GM18873 (cell line): ENCODE data around the gene BAG5.
"Not testable (repeated sequence)": the region's sequence is repeated elsewhere in the genome, so short reads cannot be mapped to it uniquely, and the experiment has no call there.

Source experiments
- ATAC-seq: cut with Tn5 transposase; IDR thresholded peaks from one replicate; pipeline ENCODE4 v1.9.1; 2021; ENCODE audit warnings: mild to moderate bottlenecking, moderate library complexity, moderate number of reproducible peaks; ENCODE audit not compliant: unreplicated experiment, low FRiP score

Gene BAG5, protein sequence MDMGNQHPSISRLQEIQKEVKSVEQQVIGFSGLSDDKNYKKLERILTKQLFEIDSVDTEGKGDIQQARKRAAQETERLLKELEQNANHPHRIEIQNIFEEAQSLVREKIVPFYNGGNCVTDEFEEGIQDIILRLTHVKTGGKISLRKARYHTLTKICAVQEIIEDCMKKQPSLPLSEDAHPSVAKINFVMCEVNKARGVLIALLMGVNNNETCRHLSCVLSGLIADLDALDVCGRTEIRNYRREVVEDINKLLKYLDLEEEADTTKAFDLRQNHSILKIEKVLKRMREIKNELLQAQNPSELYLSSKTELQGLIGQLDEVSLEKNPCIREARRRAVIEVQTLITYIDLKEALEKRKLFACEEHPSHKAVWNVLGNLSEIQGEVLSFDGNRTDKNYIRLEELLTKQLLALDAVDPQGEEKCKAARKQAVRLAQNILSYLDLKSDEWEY

DNA sequence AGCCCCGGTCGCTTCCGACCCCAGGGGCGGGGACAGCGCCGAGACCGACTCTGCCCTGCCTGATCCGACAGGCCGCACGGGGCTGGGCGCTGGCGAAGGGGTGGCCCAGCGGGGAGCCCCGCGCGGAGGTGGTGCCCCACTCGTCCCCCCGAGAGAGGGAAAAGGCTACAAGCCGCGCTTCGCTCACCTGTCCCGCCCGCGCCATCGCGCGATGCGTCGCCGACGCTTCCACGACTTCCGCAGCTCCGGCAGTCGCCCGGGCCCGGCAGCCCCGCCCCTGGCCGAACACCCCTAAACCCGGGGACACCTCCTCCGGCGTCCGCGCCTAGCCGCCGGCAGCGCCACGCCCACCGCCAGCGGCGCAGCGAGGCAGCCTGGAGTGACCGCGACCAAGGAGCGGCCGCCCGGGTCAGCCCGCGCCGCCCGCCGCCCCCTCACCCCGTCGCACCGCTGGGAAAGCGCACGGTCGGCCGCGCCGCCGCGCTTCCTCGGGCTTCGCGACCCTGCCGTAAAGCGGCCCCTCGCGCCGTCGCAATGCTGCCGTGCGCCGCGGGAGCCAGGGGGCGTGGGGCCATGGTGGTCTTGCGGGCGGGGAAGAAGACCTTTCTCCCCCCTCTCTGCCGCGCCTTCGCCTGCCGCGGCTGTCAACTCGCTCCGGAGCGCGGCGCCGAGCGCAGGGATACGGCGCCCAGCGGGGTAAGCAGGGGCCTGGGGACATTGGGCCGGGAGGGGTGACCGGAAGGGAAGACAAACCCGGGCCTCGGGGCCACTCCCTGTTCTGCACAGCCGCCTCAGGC is at the start of gene BAG5, which contains the start of gene COA8:
TSS of gene BAG5 (minus strand) at position 229 of the 797 bp plus-strand sequence. CDS start 1,493 bp downstream, outside the sequence.
TSS of gene COA8 (plus strand) at position 532 of the 797 bp plus-strand sequence. CDS start at position 574, 42 bp downstream.
- ATAC-seq: peak; percentile 57

DNA sequence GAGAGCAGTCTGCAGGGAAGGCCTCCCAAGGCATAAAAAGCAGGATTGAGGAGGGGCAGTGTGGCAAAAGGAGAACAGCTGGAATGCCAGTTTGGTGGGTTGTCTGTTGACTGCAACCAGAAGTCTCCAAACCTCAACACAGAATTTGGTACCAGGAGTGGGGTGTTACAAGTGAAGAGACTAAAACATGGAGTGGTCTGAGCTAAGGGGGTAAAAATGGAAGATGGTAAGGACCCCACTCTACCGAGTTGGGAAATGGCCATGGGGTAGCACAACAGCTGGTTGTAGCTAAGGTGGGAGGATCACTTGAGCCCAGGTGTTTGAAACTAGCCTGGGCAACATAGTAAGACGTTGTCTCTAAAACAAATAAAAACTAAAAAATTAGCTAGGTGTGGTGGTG is 48.8 kb upstream of the BAG5 start:
- ATAC-seq: no peak

DNA sequence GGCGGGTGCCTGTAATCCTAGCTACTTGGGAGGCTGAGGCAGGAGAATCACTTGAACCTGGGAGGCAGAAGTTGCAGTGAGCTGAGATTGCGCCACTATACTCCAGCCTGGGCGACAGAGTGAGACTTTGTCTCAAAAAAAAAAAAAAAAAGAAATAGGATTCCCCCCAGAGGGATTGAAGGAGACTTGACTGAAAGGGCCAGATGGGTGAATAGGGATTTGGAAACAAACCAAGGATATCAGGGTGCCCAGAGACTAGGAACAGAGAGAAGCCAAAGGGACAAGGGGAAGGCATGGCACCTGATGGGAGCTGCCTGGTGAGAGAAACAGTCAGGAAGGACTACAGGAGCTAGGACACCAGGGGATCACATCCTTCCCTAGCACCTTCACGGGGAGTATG is 46.6 kb upstream of the BAG5 start:
- not testable (repeated sequence) for ATAC-seq

DNA sequence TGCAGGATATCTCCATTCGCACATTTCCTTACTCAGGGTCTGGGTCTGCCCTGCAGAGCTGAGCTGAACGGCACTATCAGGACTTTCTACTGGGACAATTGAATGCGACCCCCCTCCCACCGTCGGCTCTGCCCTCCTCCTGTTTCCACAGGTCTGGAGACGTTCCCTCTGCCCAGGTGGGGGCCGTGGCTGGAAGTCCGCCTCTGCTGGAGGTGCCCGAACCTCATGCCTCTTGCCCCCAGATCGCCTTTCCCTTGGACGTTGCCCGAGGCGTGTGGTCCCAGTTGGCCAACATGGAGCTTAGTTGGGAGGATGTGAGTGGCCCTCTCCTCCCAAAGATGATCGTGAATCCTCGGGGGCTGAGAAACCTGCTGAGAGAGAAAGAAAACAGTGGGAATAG is 45.4 kb upstream of the BAG5 start:
- no peak for ATAC-seq

DNA sequence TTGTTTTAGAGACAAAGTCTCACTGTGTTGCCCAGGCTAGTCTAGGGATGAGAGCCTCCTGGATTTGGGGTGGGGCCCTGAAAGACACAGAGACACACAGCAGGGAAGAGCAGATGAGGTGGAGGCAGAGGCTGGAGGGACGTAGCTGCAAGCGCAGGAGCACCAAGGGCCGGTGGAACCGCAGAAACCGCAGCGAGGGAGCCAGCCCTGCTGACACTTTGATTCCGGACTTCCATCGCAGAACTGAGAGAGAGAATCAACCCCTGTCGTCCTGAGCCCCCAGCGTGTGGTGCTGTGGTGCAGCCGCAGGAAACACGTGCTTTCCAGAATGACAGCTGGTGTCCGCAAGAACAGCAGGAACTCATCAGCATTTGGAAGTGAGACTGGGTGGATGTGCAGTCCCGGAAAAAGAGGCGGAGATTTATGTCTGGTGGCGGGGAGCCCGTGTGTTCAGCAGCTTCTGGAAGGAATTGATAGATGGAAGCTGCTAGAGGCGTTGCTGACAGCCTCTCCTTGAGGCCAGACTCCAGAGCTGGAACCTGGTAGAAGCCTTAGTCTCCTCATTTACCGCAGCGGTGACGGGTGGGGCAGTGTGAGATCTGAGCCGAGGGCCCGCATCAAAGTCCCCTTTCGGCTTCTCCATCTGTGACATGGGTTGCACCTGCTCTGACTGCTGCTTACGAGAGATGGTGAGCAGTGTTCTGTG is 44.7 kb upstream of the BAG5 start:
- ATAC-seq: no peak

DNA sequence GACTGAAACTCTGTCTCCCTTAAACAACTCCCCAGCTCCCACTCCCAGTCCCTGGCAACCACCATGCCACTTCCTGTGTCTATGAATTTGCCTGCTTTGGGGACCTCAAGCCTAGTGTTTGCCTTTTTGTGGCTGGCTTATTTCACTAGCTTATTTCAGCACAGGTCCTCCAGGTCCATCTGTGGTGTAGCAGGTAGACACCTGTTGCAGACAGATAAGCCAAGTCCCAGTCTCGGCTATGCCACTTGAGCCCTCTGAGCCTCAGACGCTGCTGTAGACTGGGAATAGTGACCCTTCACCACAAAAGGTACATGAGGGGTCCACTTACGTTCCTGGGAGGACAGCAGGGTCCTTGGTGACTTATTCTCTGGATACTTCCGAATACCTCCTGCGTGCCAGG is 42.2 kb upstream of the BAG5 start:
- ATAC-seq: no peak

DNA sequence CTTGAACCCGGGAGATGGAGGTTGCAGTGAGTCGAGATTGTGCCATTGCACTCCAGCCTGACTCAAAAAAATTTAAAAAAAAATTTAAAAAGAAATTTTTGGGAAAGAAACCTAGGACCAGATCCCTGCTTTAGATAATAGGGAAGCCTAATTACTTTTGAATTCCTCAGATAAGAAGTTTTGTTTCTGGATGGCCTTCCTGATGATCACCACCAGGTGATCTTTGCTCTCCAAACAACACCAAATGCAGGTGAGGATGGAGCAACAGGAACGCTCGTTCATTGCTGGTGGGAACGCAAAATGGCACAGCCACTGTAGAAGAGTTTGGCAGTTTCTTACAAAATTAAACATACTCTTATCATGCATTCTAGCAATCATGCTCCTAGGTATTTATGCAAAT is 38.0 kb upstream of the BAG5 start:
- ATAC-seq: no peak

DNA sequence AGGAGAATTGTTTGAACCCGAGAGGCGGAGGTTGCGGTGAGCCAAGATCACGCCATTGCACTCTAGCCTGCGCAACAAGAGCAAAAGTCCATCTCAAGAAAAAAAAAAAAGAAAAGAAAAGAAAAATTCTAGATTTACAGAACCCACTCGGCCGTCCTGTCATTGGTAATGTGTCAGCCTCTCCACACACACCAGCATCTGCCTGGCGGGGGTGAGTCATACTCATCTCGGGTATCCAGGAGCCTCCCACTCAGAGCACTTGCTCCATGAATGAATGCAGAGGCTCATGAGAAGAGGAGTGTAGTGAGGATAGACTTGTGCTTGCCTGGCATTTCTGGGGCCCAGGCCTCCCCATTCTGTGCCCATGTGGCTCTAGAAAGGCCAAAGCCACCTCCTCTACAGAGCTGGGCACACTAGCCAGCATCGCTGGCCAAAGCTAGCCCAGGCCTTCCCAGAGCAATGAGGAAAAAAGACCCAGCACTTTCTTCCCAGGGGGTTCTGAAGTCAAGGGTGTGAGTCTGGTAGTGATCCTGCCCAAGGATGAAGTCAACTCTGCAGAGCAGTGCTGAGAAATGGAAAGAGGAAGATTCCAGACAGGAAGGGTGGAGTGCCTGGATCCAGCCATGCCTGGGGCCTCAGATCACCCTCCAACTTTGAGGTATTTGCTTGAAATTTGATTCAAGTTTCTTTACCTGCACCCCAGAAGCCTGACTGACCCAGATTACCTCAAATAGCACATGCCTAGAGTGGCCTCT is 35.3 kb upstream of the BAG5 start:
- ATAC-seq: no peak

DNA sequence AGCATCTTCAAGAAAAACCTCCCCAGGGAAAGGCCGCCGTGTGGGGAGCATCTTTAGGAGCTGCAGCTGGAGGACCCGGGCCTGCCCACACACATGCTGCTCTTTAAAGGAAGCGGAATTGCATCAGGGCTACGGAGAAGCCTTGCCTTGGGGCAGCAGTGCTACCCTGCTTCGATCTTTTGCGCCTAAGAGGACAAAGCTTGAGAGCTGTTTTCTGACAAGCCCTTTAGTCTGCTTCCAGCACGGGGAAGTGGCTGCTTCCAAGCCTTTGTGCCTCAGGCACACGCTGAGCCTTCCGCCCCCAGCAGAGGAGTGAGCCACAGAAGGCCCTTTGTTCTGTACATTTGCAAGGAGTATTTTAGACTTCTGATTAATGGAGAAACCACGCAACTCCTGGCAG is 31.8 kb upstream of the BAG5 start:
- no peak for ATAC-seq

DNA sequence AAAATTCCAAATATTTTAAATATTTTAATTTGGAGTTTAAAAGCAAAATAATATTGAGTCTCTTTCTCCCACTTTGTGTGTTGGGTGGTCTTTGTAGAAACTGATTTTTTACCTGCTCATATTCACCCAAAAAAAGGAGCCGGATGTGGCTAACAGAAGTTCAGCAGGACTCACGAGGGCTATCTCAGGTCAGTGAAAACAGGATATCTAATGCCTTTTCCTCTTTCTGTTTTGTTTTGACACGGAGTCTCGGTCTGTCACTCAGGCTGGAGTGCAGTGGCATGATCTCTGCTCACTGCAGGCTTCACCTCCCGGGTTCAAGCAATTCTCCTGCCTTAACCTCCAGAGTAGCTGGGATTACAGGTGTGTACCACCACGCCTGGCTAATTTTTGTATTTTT is 31.1 kb upstream of the BAG5 start:
- peak; percentile 87 for ATAC-seq

DNA sequence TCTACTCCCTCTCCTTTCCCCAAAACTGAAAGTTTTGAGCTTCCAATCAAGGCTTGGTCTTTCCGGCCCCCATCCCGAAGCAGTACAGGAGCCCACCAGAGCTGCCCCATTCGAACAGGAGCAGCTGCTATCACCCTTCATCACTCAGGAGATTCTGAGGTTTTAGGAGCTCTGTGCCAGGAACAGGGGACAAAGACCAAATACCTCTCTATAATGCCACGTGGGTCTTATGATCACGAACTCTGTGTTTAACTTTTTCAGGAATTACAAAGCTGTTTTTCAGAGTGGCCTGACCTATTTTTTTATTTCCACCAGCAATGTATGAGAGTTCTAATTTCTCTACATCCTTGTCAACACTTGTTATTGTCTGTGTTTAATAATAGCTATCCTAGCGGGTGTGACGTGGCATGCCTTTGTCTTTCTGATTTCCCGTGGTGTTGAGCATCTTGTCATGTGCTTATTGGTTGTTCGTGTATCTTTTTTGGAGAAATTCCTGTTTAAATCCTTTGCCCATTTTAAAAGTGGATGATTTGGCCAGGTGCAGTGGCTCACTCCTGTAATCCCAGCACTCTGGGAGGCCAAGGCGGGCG is 22.0 kb upstream of the BAG5 start:
- no peak for ATAC-seq

DNA sequence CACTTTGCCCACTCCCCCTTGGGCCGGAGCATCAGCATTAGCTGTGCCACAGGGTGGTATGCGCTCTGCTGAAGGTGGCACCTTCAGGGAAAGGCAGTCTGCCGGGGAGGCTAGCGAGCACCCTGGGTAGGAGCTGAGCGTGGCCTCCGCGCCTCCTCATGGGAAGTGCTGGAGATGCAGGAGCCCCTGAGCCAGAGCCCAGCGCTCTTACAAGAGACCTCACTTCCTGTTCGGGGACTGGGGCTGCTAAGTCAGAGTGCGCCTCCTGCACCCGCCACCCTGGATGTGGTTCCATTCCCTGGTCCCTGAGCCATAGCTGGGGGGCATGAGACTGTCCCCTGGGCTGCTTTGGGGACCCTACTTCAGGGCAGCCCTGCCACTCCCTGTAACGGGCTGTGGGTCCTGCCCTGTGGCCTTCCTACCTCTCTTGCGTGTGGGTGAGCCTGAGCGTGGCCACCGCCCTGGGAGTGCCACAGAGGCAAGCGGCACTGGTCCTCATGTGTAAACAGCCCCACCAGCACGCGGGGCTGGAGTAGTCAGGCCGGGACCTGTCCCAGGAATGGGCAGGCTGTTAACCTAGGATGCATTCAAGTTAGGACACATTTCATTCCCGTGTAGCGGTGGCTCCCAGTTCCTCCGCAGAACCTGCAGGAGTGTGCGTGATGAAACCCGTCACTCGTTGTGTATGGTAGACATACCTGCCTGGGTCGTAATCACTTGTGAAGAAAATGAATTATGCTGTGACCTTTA is 19.7 kb upstream of the BAG5 start:
- no peak for ATAC-seq

DNA sequence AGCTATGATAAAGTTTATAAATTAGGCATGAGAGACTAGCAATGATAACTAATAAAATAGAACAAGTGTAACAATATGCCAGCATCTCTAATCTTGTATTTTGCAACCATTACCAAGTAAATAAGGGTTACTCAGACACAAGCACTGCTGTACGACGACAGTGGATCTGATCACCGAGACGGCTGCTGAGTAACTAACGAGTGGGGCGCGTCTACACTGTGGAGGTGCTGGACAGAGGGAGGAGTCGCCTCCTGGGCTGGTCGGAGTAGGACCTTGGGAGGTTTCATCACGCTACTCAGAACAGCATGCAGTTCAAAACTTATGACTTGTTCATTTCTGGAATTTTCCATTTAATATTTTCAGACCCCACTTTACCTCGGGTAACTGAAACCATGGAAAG is 18.7 kb upstream of the BAG5 start:
- ATAC-seq: no peak

DNA sequence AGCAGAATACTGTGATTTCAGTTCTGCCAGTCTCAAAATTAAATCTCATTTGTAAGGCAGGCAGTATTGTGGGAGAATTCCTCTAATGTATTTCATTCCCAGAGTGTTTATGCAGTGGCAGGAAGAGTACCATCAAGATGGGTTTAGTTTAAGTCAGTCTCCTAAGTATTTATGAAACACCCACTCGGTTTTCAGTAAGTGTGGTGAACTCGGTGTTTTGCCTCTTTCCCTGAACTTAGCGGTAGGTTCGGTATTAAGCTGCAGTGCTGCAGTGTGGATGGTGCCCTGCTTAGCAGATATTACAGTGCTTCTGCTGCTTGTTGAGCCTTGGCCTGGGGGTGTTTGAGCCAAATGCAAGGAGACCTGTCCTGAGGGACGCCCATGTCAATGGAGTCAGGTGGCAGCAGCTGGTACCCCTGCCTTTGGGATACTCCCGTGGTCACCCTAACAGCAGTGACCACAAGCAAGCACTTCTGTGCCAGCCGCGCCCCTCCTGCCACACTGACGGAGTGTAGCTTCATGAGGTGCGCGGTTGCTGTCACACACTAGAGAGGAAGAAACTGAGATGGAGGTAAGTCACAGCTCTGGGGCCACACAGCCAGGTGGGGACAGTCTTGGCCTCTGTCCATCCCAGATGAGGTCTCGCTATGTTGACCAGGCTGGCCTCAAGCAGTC is 16.1 kb upstream of the BAG5 start:
- ATAC-seq: no peak

DNA sequence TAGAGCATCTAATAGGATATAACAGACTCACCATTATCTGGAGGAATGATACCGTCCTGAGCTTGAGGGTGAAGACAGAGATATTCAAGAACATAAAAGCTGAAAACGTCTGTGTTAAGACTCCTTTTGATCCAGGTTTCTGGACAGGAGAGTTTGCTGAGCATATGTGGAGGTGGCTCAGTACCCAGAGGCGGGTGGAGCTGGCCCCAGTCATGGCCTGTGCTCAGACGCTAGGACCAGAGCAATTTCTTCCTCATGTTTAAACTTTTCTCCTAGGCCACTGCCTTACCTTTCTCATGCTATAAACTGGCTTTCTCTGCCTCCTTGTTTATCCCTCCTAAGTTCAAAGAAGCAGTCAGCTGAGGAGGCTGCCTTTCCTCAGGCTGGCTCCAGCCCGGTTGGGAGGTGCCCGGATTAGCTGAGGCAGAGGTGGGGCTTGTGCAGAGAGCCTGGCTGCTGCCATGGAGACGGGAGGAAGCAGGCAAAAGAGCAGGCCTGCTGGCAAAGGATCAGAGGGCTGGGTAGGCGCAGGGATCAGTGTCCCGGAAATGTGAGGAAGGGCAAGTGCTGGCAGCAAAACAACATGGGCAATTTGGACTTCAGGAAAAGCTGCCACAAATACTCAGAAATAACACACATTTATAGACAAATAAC is 14.0 kb upstream of the BAG5 start:
- no peak for ATAC-seq

DNA sequence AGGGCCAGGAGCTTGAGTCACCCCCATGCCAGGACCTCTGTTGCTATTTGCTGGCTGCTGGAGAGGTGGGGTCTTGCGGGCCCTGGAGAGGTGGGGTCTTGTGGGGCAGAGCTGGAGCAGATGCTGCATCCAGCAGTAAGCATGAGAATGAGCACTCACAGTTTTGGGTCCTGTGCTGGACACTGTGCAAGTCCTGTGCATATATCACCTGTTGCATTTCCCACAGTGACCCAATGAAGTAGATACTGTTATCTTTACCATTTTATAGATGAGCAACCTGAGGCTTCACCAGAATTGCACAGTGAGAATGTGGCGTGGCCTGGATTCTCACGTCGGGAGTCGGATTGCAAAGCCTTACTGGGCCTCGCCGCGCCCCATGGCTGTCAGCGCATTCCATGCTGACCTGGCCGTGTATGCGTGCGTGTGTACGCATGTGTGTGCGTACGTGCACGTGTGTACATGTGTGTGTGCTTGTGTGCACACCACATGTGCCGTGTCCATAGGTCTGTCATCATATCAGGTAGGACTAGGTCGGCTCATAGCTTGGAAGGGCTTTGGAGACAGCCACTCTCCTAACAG is 12.3 kb upstream of the BAG5 start:
- no peak for ATAC-seq

DNA sequence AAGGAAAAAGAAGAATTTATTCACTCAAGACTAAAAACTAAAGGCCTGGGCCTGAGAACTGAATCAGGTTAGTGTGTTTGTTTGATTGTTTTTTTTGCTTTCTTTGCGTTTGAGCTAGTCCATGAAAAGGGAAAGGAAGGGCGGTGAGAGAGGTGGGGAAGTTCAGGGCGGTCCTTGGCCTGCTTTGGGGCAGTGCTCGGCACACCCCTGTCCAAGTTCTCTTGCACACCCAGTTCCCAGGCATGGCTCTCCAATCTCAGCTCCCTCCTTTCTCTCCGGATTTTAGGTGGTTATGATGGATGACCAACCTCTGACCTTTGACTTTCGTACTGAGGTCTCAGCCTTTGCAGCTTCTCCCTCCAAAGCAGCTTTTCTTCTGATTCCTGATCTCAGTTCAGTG is 11.6 kb upstream of the BAG5 start:
- ATAC-seq: no peak

DNA sequence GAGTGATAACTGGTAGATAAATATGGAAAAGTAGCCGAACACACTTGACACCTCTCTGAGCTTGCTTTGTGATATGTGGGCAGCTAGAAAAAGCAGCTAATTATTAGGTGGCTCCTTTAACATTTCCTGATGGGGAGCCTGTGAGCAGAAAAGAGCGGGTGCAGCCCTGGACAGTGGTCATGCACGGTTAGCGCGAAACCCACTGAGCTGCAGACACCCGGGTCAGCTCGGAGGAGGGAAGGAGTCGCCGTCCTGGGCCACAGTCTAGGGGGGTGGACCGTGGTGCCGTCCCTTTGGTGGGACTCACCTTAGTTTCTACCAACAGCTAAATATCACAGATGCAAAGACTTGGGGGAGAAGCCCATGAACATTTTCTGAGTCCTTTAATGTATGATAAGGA is 7.0 kb upstream of the BAG5 start:
- no peak for ATAC-seq
